OCI-LY7 (cell line): Measurements from ENCODE around the gene ZSCAN10. TPM values are rescaled to one million over a fixed set of nuclear protein-coding genes. Genes with fewer than 3 reads are reported as not detected.

Experiments
- BruUV-seq: library from RNA; stranded (reverse); fragments of 400-500 nt; replicated peaks from 2 replicates; lab custom pipeline; 2021; lab: Mats Ljungman, UMichigan
- CTCF ChIA-PET: fragments of 300-600 bp; sonication (Branson Sonifier 250); formaldehyde crosslinking; loops from one replicate; lab custom pipeline; 2022; ENCODE audit warnings: antibody characterized with exemption; ENCODE audit not compliant: unreplicated experiment; lab: Charles Lee
- POLR2A ChIA-PET: fragments of 300-600 bp; sonication (Branson Sonifier 250); formaldehyde crosslinking; loops from one replicate; lab custom pipeline; 2022; ENCODE audit warnings: antibody characterized with exemption; lab: Charles Lee
- DNase-seq: peaks from one replicate; pipeline ENCODE4 v3.0.0-alpha.2; 2015; ENCODE audit warnings: low spot score
- H2AFZ ChIP-seq: fragments of 200-600 bp; sonication (generic), shearing (Covaris generic); 2 replicates; pipeline ENCODE4 v1.6.1; 2014; ENCODE audit warnings: mild to moderate bottlenecking, antibody characterized with exemption, low read length, moderate library complexity
- H3K27ac ChIP-seq: fragments of 200-600 bp; sonication (generic); 2 replicates; pipeline ENCODE4 v1.5.1; 2014; ENCODE audit warnings: mixed run types, low read depth, mild to moderate bottlenecking, moderate library complexity, low read length, inconsistent platforms; ENCODE audit not compliant: poor library complexity, severe bottlenecking
- H3K36me3 ChIP-seq: fragments of 200-600 bp; sonication (generic); 2 replicates; pipeline ENCODE4 v1.6.1; 2014; ENCODE audit warnings: mild to moderate bottlenecking, antibody characterized with exemption, low read length, moderate library complexity, mixed read lengths; ENCODE audit not compliant: insufficient read depth
- H3K4me1 ChIP-seq: fragments of 200-600 bp; sonication (generic); 2 replicates; pipeline ENCODE4 v1.5.1; 2014; ENCODE audit warnings: mild to moderate bottlenecking, low read length; ENCODE audit not compliant: insufficient read depth, poor library complexity, severe bottlenecking
- H3K4me2 ChIP-seq: fragments of 200-600 bp; sonication (generic); 2 replicates; pipeline ENCODE4 v1.6.1; 2014; ENCODE audit warnings: mild to moderate bottlenecking, low read length
- H3K4me3 ChIP-seq: fragments of 200-600 bp; sonication (generic); 2 replicates; pipeline ENCODE4 v1.5.1; 2014; ENCODE audit warnings: mild to moderate bottlenecking, low read depth, low read length; ENCODE audit not compliant: poor library complexity, severe bottlenecking
- H3K79me2 ChIP-seq: fragments of 200-600 bp; sonication (generic); 2 replicates; pipeline ENCODE4 v1.6.1; 2016; ENCODE audit warnings: low read depth, mild to moderate bottlenecking, low read length, moderate library complexity, mixed read lengths; ENCODE audit not compliant: insufficient read depth
- H3K9me2 ChIP-seq: fragments of 200-600 bp; sonication (generic); 2 replicates; pipeline ENCODE4 v1.6.1; 2016; ENCODE audit warnings: mild to moderate bottlenecking, low read length, mixed read lengths; ENCODE audit not compliant: insufficient read depth
- H3K9me3 ChIP-seq: fragments of 200-600 bp; sonication (generic); 2 replicates; pipeline ENCODE4 v1.6.1; 2014; ENCODE audit warnings: mild to moderate bottlenecking, mixed run types, low read length, mixed read lengths
- H4K20me1 ChIP-seq: fragments of 200-600 bp; sonication (generic); 2 replicates; pipeline ENCODE4 v1.6.1; 2014; ENCODE audit warnings: mild to moderate bottlenecking, antibody characterized with exemption, low read length, moderate library complexity, mixed read lengths; ENCODE audit not compliant: insufficient read depth
- EZH2phosphoT487 ChIP-seq: fragments of 200-600 bp; sonication (generic); IDR thresholded peaks from 2 replicates; pipeline ENCODE4 v1.6.1; 2018; ENCODE audit warnings: low read depth, borderline replicate concordance, mild to moderate bottlenecking, mixed run types, antibody characterized with exemption, low read length, moderate library complexity, mixed read lengths
- intact Hi-C: fragments of 100-400 bp; cut with micrococcal nuclease; formaldehyde crosslinking; loops from one replicate; pipeline ENCODE4 v1.10.0; 2022; ENCODE audit not compliant: unreplicated experiment
- total RNA-seq, 2 experiments: library from RNA; depleted of rRNA in 1 of 2; stranded (reverse); fragments of >200 nt in 1 of 2; shearing (Covaris generic) in 1 of 2; gene quantifications; 2 replicates each; pipeline ENCODE4 v1.2.3, GENCODE V29; 2014 to 2022
- TF ChIP-seq, protein P1 (sequence below): fragments of 200-600 bp; sonication (generic); conservative IDR thresholded peaks from 2 replicates; pipeline ENCODE4 v1.5.1; 2014; ENCODE audit warnings: mild to moderate bottlenecking, antibody characterized with exemption, low read length, moderate library complexity, mixed read lengths

Gene ZSCAN10
- total RNA-seq, 2 experiments from 2014 or later, result 0.09 to 0.49 TPM

DNA sequence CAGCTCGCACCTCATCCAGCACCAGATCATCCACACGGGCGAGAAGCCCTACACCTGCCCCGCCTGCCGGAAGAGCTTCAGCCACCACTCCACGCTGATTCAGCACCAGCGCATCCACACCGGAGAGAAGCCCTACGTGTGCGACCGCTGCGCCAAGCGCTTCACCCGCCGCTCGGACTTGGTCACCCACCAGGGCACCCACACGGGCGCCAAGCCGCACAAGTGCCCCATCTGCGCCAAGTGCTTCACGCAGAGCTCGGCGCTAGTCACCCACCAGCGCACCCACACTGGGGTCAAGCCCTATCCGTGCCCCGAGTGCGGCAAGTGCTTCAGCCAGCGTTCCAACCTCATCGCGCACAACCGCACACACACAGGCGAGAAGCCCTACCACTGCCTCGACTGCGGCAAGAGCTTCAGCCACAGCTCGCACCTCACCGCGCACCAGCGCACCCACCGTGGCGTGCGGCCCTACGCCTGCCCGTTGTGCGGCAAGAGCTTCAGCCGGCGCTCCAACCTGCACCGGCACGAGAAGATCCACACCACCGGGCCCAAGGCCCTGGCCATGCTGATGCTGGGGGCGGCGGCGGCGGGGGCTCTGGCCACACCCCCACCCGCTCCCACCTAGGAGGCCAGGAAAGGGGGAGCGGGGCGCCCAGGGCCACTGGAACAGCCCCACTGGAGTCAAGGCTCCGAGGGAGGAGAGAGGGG lies 20.8 kb upstream of the ZSCAN10 start:
- no peaks in the 10 kb centered on the region for H4K20me1 ChIP-seq
- CTCF ChIA-PET, result no interaction called here
- H3K4me2 ChIP-seq, result no peak overlapping the region
- H3K36me3 ChIP-seq, result no peaks in the 10 kb centered on the region
- no peaks in the 10 kb centered on the region for H3K9me3 ChIP-seq
- no peak overlapping the region for H2AFZ ChIP-seq
- POLR2A ChIA-PET, result interaction anchor here (0.5 kb wide), 1 partner anchor 507 kb away, joined by 4 read pairs; no protein-coding TSS in a partner anchor
- H3K9me2 ChIP-seq, result no peaks in the 10 kb centered on the region
- DNase-seq, result no peak
- no peak overlapping the region for H3K4me3 ChIP-seq
- H3K4me1 ChIP-seq, result peaks cover 6% of the 10 kb centered on the region
- TF ChIP-seq, protein P1, sequence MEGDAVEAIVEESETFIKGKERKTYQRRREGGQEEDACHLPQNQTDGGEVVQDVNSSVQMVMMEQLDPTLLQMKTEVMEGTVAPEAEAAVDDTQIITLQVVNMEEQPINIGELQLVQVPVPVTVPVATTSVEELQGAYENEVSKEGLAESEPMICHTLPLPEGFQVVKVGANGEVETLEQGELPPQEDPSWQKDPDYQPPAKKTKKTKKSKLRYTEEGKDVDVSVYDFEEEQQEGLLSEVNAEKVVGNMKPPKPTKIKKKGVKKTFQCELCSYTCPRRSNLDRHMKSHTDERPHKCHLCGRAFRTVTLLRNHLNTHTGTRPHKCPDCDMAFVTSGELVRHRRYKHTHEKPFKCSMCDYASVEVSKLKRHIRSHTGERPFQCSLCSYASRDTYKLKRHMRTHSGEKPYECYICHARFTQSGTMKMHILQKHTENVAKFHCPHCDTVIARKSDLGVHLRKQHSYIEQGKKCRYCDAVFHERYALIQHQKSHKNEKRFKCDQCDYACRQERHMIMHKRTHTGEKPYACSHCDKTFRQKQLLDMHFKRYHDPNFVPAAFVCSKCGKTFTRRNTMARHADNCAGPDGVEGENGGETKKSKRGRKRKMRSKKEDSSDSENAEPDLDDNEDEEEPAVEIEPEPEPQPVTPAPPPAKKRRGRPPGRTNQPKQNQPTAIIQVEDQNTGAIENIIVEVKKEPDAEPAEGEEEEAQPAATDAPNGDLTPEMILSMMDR, result no peak
- TF ChIP-seq EZH2phosphoT487, result no peak
- no peaks in the 10 kb centered on the region for H3K79me2 ChIP-seq
- BruUV-seq, result no TSS peak
- intact Hi-C loops, result no loop called here
- H3K27ac ChIP-seq, result no peak overlapping the region

- no peak for DNase-seq
- Histone ChIP-seq H2AFZ (no peak overlapping the region), H3K9me3 (no peaks in the 10 kb centered on the region), H3K4me1 (peaks cover 6% of the 10 kb centered on the region), H3K36me3 (no peaks in the 10 kb centered on the region), H3K27ac (no peak overlapping the region), H3K79me2 (no peaks in the 10 kb centered on the region), H3K9me2 (no peaks in the 10 kb centered on the region), H3K4me2 (no peak overlapping the region), H3K4me3 (no peak overlapping the region), H4K20me1 (no peaks in the 10 kb centered on the region)
- intact Hi-C loops, result no loop called here
- TF ChIP-seq EZH2phosphoT487, result no peak
- TF ChIP-seq, protein P1, result no peak
- CTCF ChIA-PET, result no interaction called here
- no TSS peak for BruUV-seq
- POLR2A ChIA-PET, result interaction anchor here (0.5 kb wide), 1 partner anchor 508 kb away, joined by 4 read pairs; no protein-coding TSS in a partner anchor
Measured at GRCh38 chr16:3119286-3119685, 20.2 kb upstream of the ZSCAN10 start.

DNA sequence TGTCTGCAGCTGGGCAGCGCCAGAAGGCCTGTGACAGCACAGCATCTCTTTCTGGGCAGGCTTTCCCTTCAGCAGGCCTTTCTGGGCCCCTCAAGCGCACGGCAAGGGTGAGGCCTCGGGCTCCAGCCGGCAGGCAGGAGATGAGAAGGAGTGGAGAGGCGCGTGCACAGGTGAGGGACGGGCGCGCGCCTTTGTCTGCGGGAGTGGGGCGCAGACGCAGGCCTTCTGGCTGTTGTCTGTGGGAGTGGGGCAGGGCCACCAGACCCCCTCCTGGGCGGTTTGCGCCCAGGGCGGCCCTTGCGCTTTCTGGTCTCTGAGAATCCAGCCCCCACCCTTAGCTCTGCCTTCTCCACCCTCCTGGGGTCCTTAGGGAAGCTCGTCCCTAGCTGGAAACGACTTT lies 19.8 kb upstream of the ZSCAN10 start:
- H3K9me3 ChIP-seq, result no peaks in the 10 kb centered on the region
- TF ChIP-seq EZH2phosphoT487, result no peak
- TF ChIP-seq, protein P1, result no peak
- ChIA-PET POLR2A (interaction anchor here (0.5 kb wide), 1 partner anchor 508 kb away, joined by 4 read pairs; no protein-coding TSS in a partner anchor), CTCF (no interaction called here)
- H3K4me3 ChIP-seq, result no peak overlapping the region
- DNase-seq, result no peak
- H3K4me2 ChIP-seq, result no peak overlapping the region
- H3K27ac ChIP-seq, result no peak overlapping the region
- BruUV-seq, result no TSS peak
- H3K4me1 ChIP-seq, result peaks cover 5% of the 10 kb centered on the region
- H4K20me1 ChIP-seq, result no peaks in the 10 kb centered on the region
- H3K9me2 ChIP-seq, result no peaks in the 10 kb centered on the region
- intact Hi-C loops, result no loop called here
- H3K79me2 ChIP-seq, result no peaks in the 10 kb centered on the region
- H3K36me3 ChIP-seq, result no peaks in the 10 kb centered on the region
- H2AFZ ChIP-seq, result no peak overlapping the region
